HepG2 (cell line): ENCODE data around the gene DACT2.

Experiments used
- JARID2 ChIP-seq: sonication (generic); formaldehyde crosslinking; IDR thresholded peaks from 2 replicates; pipeline ENCODE4 v1.8.1; 2023; ENCODE audit warnings: missing genetic modification reagents, inconsistent platforms; ENCODE audit not compliant: insufficient replicate concordance
- NFE2L2 ChIP-seq: fragments of 150-350 bp; IDR thresholded peaks from 2 replicates; pipeline ENCODE4 v1.6.1; 2014; ENCODE audit warnings: low read length

DNA sequence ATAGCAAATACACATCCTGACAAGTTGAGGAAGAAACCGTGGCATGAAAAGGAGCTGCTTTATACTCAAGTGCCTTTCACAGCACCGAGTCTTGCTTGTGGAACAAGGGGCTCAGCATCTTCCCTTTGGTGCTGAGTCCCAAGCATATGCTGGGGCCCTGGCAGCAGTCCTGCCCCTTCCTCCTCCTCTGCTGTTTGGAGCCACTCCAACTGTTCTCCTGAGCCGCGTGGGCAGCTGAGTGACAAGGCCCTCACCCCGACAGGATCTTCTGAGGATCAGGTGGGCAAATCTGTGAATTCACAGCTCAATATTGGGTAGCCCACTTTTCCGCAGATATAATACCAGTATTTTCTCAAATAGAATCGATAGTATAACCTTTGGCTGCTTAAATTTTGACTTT lies 24.7 kb downstream of the DACT2 start:
- TF ChIP-seq NFE2L2 (no peak), JARID2 (CRISPR knock-in tag) (no peak)
